Measurements from ENCODE around the gene KLK1.
A peak's percentile ranks its signal among the peaks of the same experiment; 100 is the strongest.
"Not testable (repeated sequence)": the region's sequence is repeated elsewhere in the genome, so short reads cannot be mapped to it uniquely, and the experiment has no call there.

KLK1 gene

DNA sequence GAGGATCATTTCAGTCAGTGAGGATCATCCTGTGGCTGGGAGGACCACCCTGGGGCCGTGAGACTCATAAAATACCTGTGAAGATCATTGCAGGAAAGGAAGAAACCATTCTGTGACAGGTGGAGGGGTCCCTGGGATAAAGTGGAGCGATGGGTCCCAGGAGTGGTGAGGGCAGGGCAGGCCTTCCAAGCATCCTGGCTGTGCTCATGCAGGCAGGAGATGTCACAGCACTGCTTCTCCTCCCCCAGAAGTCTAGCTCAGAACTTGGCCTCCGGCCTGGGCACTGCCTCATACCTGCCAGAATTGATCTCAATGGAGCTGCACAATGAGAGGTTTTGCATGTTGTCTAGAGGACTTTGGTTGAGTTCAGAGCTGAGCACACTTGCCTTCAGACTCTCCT is 11.1 kb downstream of the KLK1 start:
- DNase-seq, result no peak

DNA sequence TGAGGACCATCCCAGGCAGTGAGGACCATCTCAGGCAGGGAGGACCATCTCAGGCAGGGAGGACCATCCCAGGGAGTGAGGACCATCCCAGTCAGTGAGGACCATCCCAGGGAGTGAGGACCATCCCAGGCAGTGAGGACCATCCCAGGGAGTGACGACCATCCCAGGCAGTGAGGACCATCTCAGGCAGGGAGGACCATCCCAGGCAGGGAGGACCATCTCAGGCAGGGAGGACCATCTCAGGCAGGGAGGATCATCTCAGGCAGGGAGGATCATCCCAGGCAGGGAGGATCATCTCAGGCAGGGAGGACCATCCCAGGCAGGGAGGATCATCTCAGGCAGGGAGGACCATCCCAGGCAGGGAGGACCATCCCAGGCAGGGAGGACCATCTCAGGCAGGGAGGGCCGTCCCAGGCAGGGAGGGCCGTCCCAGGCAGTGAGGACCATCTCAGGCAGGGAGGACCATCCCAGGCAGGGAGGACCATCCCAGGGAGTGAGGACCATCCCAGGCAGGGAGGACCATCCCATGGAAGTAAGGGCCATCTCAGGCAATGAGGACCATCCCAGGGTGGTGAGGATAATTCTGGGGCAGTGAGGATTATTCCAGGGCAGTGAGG is 11.9 kb downstream of the KLK1 start:
- not testable (repeated sequence) for DNase-seq

DNA sequence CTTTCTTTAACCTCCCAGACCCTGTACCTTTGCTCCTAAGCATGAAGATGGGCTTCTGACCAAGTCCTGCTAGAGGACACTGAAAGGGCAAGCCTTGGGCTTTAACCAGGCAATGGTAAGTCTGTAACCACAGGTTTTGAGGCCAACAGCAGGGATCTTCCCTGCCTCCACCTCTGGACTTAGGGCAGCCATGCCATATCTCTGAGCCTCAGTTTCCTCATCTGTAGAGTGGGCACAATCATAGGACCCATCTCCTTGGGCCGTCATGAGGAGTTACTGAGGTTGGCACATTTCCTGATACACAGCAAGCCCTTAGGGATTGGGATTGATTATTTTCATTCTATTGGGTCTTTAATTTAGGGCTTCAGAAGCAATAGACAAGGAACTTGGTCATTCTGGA is 14.7 kb downstream of the KLK1 start:
- no peak for DNase-seq

- DNase-seq, result peak; percentile 99
These were observed 18.9 kb downstream of the KLK1 start for GRCh38 chr19:50804420-50805272.

DNA sequence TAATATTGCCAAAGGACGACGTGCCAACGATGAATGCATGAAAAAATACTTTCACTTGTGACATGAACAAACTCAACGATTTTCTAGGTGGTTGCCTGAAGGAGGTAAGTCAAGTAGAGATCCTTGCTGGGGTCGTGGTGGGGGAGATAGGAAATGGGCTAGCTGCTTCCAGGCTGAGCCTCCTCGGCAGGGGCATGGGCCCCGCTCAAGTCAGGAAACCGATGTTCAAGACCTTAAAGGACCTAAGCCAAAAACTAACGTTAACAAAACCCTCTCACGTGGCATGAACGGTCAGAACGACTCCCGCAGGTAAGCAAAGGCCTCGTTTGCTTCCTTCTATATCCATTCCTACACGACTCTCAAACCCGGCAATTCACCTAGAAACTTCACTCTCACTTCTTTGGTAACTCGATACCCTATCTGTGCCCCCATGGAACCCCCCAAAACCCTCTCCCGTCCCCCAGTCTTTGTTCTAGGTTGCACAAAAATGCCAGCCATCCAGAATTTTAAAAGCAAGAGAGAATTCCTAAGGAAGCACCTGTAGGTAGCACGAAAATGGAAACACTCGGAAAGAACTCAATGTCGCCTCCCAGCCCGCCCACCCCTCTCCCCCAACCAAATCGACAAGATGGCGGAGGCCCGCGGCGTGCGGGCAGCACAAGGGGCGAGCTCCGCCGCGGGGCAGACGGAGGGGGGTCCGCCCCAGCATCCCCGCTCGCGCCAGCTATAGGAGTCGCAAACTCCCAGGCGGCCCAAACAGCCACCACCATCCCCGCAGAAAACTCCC is 19.8 kb downstream of the KLK1 start:
- DNase-seq, result peak; percentile 27 to 45 (median 35)

GRCh38 chr19:50801107-50801506 is 22.5 kb downstream of the KLK1 start:
- DNase-seq, result no peak

DNA sequence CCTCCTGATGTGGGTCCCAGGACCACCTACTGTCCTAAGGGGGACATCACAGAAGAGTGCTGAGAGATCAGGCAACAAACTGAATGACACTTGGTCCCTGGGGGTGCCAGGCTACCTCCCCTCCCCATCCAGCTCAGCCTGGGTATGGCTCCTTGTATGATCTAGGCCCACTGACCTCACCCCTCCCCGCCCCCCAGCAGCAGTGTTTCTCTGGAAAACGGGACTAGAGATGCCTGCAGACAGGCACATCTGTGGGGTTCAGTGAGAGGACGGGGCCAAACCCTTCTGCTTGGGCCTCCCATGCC is 24.1 kb downstream of the KLK1 start:
- no peak for DNase-seq

DNA sequence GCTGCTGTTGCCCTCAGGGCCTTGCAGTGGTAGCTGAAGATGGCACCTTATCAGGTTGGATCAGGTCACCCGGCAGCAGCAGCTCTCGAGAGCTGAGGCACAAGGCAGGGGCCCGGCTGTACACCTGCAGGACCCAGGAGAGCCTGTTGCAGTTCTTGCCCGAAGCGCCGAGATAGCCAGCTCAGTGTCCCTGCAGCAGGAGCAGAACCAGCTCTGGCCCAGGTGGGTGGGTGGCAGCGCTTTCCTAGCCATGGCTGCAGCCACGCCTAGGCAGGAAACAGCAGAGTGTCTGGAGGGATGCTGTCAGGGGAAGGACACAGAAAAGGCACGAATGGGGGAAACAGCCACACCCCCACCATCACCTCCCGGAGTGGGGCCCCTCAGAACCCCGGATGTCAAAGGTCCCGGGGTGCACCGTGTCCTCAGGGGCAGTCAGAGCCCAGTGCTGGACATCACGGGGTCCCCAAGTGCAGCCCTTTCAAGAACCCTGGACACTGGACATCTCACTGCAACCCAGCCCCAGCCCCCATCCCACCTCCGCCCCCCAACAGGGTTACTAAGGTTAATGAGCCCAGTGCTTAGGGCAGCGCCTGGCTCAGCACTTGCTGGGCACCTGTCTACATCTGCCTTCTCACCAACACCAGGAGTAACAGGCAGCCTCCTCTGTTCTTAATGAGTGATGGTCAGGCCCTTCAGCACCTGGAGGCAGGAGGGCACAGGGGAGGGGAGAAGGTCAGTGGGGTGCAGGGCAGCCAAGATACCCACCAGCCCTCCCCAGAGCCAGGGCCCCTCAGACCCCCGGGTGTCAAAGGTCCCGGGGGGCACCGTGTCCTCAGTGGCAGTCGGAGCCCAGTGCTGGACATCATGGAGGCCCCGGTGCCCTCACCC is 24.7 kb downstream of the KLK1 start:
- no peak for DNase-seq

GRCh38 chr19:50797781-50798658 is 25.6 kb downstream of the KLK1 start:
- no peak for DNase-seq

GRCh38 chr19:50797429-50797780 is 26.2 kb downstream of the KLK1 start:
- DNase-seq, result no peak

- DNase-seq, result no peak
These were observed 26.8 kb downstream of the KLK1 start for GRCh38 chr19:50796634-50797428.

GRCh38 chr19:50796128-50796633 is 27.4 kb downstream of the KLK1 start:
- DNase-seq, result no peak

DNA sequence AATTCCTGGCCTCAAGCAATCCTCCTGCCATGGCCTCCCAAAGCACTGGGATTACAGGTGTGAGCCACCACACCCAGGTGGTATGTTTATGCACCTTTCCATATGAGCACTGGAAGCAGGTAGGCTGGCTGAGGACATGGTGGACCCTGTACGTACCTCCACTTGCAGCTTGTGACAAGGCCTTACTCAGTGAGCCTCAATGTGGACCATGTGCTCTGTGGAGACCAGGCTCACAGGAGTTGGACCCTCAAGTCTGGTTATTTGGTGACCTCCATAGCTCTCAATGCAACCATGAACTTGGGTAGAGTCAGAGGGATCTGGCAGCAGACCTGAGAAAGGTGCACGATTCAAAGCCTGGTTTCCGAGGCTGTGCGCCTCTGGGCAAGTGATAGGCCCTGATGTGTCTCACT is 27.9 kb downstream of the KLK1 start:
- DNase-seq, result no peak

GRCh38 chr19:50794876-50795663 is 28.5 kb downstream of the KLK1 start:
- DNase-seq, result no peak

- DNase-seq, result peak in 1 of 3 donors; percentile 16
These were observed 29.3 kb downstream of the KLK1 start for GRCh38 chr19:50794074-50794875.

DNA sequence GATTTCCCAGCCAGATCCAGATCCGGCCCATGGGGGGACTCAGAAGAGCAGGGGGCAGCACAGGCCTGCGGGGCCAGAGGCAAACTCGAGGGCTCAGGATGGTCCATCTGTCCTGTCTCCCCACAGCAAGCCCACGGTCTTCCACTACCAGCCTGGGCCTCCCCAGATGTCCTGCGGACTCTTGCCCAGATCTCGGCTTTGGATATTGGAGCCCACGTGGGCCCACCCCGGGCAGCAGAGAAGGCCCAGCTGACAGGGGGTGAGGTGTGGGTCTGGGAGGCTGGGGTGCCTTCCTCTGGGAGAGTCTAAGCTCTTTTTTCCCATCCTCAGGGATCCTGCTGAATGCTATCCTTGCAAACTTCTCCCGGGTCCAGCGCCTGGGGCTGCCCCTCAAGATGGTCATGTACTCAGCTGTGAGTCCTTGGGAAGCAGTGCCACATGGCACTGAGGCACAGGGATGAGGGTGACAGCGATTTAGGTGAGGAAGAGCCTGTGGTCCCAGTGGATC is 30.0 kb downstream of the KLK1 start:
- DNase-seq, result no peak

- DNase-seq, result peak in 1 of 3 donors; percentile 10
These were observed 31.0 kb downstream of the KLK1 start for GRCh38 chr19:50792272-50793250.
